Right atrium auricular region (tissue), 2 donors: ENCODE data around the gene SLC25A34. TPM values are rescaled to one million over a fixed set of nuclear protein-coding genes. Genes with fewer than 3 reads are reported as not detected.

ENCODE experiments used
- DNase-seq: peaks from one replicate; pipeline ENCODE4 v3.0.0-alpha.2; 2019; ENCODE audit warnings: low spot score
- H3K27ac ChIP-seq, 2 donors: fragments of 200-600 bp; sonication (generic); 1 replicate in 1 of 2; 2 replicates in 1 of 2; pipeline ENCODE4 v1.5.1; 2016 to 2019
- H3K27me3 ChIP-seq, 2 donors: fragments of 200-600 bp; sonication (generic); one replicate each; pipeline versions ENCODE4 v1.5.1 to v1.6.0; 2017 to 2019
- H3K36me3 ChIP-seq: fragments of 200-600 bp; sonication (generic); one replicate; pipeline ENCODE4 v1.5.1; 2016
- H3K4me1 ChIP-seq, 2 donors: fragments of 200-600 bp; sonication (generic); one replicate each; pipeline versions ENCODE4 v1.5.1 to v1.6.0; 2017 to 2019
- H3K4me3 ChIP-seq, 2 donors: fragments of 200-600 bp; sonication (generic); 1 replicate in 1 of 2; 2 replicates in 1 of 2; pipeline ENCODE4 v1.5.1; 2017 to 2019; ENCODE audit warnings: mild to moderate bottlenecking in 1 of 2, moderate library complexity in 1 of 2
- H3K9me3 ChIP-seq, 2 donors: fragments of 200-600 bp; sonication (generic); one replicate each; pipeline ENCODE4 v1.5.1; 2019
- CTCF ChIP-seq, 2 donors: fragments of 200-600 bp; sonication (generic); IDR thresholded peaks; one replicate each; pipeline ENCODE4 v1.5.1; 2019; ENCODE audit warnings: antibody characterized with exemption in 2 of 2
- total RNA-seq, 2 donors: library from RNA; depleted of rRNA; stranded (reverse); fragments of >200 nt; gene quantifications; one replicate each; pipeline ENCODE4 v1.1.0, GENCODE V29; 2016

SLC25A34 gene
- total RNA-seq, 2 donors from 2014 or later: 4.2 to 16.1 TPM

- peak overlapping the region; percentile 80 to 88 for H3K27ac ChIP-seq
- DNase-seq: no peak
- peaks cover 0 to 76% of the 10 kb centered on the region in 2 donors for H3K4me1 ChIP-seq
- no peaks in the 10 kb centered on the region for H3K27me3 ChIP-seq
- peak overlapping the region in 1 of 2 donors; percentile 1 for H3K4me3 ChIP-seq
- no peaks in the 10 kb centered on the region for H3K9me3 ChIP-seq
- no peaks in the 10 kb centered on the region for H3K36me3 ChIP-seq
- TF ChIP-seq CTCF (IDR thresholded peaks at IDR 0.05): peak in 1 of 2 donors; percentile 44
Observed at GRCh38 chr1:15702722-15703550, 33.1 kb upstream of the SLC25A34 start.

- Histone ChIP-seq H3K4me3 (peak overlapping the region in 1 of 2 donors; percentile 1), H3K36me3 (no peaks in the 10 kb centered on the region), H3K27ac (peak overlapping the region; percentile 80 to 88), H3K9me3 (no peaks in the 10 kb centered on the region), H3K27me3 (no peaks in the 10 kb centered on the region), H3K4me1 (peaks cover 0 to 75% of the 10 kb centered on the region in 2 donors)
- DNase-seq: peak; percentile 86
- TF ChIP-seq CTCF (IDR thresholded peaks at IDR 0.05): no peak
Observed at GRCh38 chr1:15703562-15703961, 32.5 kb upstream of the SLC25A34 start.

GRCh38 chr1:15704526-15705183, 31.4 kb upstream of the SLC25A34 start:
- H3K4me1 ChIP-seq: peaks cover 0 to 82% of the 10 kb centered on the region in 2 donors
- no peak for TF ChIP-seq CTCF (IDR thresholded peaks at IDR 0.05)
- peak overlapping the region; percentile 80 to 88 for H3K27ac ChIP-seq
- no peaks in the 10 kb centered on the region for H3K9me3 ChIP-seq
- H3K27me3 ChIP-seq: no peaks in the 10 kb centered on the region
- no peak overlapping the region for H3K4me3 ChIP-seq
- DNase-seq: no peak
- no peaks in the 10 kb centered on the region for H3K36me3 ChIP-seq

- Histone ChIP-seq H3K27ac (peak overlapping the region; percentile 80 to 88), H3K4me1 (peaks cover 0 to 78% of the 10 kb centered on the region in 2 donors), H3K9me3 (no peaks in the 10 kb centered on the region), H3K4me3 (no peak overlapping the region), H3K36me3 (no peaks in the 10 kb centered on the region), H3K27me3 (no peaks in the 10 kb centered on the region)
- DNase-seq: no peak
- TF ChIP-seq CTCF (IDR thresholded peaks at IDR 0.05): no peak
Observed at GRCh38 chr1:15705184-15705566, 30.9 kb upstream of the SLC25A34 start.

- no peak for DNase-seq
- H3K9me3 ChIP-seq: no peaks in the 10 kb centered on the region
- peaks cover 0 to 69% of the 10 kb centered on the region in 2 donors for H3K4me1 ChIP-seq
- no peak for TF ChIP-seq CTCF (IDR thresholded peaks at IDR 0.05)
- H3K36me3 ChIP-seq: no peaks in the 10 kb centered on the region
- H3K27me3 ChIP-seq: no peaks in the 10 kb centered on the region
- H3K4me3 ChIP-seq: no peak overlapping the region
- peak overlapping the region; percentile 32 to 58 for H3K27ac ChIP-seq
Observed at GRCh38 chr1:15706751-15707150, 29.3 kb upstream of the SLC25A34 start.
